ENCODE data around the gene ELOVL5. TPM values are rescaled to one million over a fixed set of nuclear protein-coding genes. Genes with fewer than 3 reads are reported as not detected.

The ELOVL5 gene
- total RNA-seq, 3 donors from 2014 or later (not counting 1 experiment from before 2014, with no cell fraction given): 72.1 to 99.5 (median 73.7) TPM

- Mint-ChIP-seq H3K36me3 (no peaks in the 10 kb centered on the region), H3K9me3 (peaks cover 0 to 3% of the 10 kb centered on the region in 2 donors), H3K27ac (no peak overlapping the region), H3K4me3 (no peak overlapping the region), H3K4me1 (peaks cover 0 to 20% of the 10 kb centered on the region in 2 donors), H3K27me3 (ENCODE audit: low read depth in 2 of 2) (no peaks in the 10 kb centered on the region)
- Histone ChIP-seq H3K36me3 (ENCODE audit: control insufficient read depth, insufficient read depth, low read length) (no peaks in the 10 kb centered on the region), H3K4me1 (ENCODE audit: control insufficient read depth, insufficient read depth, low read length) (peaks cover 38% of the 10 kb centered on the region), H3K9me3 (ENCODE audit: control insufficient read depth, insufficient read depth, low read length) (no peaks in the 10 kb centered on the region), H3K27ac (ENCODE audit: low read length) (peak overlapping the region; percentile 62), H3K4me3 (ENCODE audit: low read length) (no peak overlapping the region), H3K27me3 (ENCODE audit: control insufficient read depth, insufficient read depth, low read length) (no peaks in the 10 kb centered on the region)
- TF ChIP-seq CTCF (IDR thresholded peaks at IDR 0.05): no peak
- 74% methylated on average over 2 of the region's 2 CpGs for WGBS (ENCODE audit: insufficient coverage)
- peak in 1 of 2 donors; percentile 49 for DNase-seq
- ATAC-seq: no peak
- intact Hi-C loops (cut with micrococcal nuclease): no loop called here
Measured at GRCh38 chr6:53240761-53241160, 108.0 kb downstream of the ELOVL5 start.

- no peaks in the 10 kb centered on the region for H3K36me3 Mint-ChIP-seq
- 98% methylated on average over 3 of the region's 3 CpGs for WGBS (ENCODE audit: insufficient coverage)
Measured at GRCh38 chr6:53240139-53240538, 108.6 kb downstream of the ELOVL5 start.

GRCh38 chr6:53239526-53239925 lies 109.2 kb downstream of the ELOVL5 start:
- peaks cover 28% of the 10 kb centered on the region for H3K4me1 ChIP-seq (ENCODE audit: control insufficient read depth, insufficient read depth, low read length)
- WGBS (ENCODE audit: insufficient coverage): 83% methylated on average over 3 of the region's 3 CpGs
- H3K9me3 Mint-ChIP-seq: peaks cover 0 to 3% of the 10 kb centered on the region in 2 donors
- H3K36me3 ChIP-seq (ENCODE audit: control insufficient read depth, insufficient read depth, low read length): no peaks in the 10 kb centered on the region
- H3K4me3 Mint-ChIP-seq: no peak overlapping the region
- TF ChIP-seq CTCF (IDR thresholded peaks at IDR 0.05): no peak
- H3K4me1 Mint-ChIP-seq: peaks cover 0 to 11% of the 10 kb centered on the region in 2 donors
- H3K9me3 ChIP-seq (ENCODE audit: control insufficient read depth, insufficient read depth, low read length): no peaks in the 10 kb centered on the region
- DNase-seq (no peak), ATAC-seq (no peak)
- no peaks in the 10 kb centered on the region for H3K36me3 Mint-ChIP-seq
- intact Hi-C loops (cut with micrococcal nuclease): no loop called here
- H3K27me3 Mint-ChIP-seq (ENCODE audit: low read depth in 2 of 2): no peaks in the 10 kb centered on the region
- no peak overlapping the region for H3K27ac Mint-ChIP-seq
- no peaks in the 10 kb centered on the region for H3K27me3 ChIP-seq (ENCODE audit: control insufficient read depth, insufficient read depth, low read length)
- no peak overlapping the region for H3K4me3 ChIP-seq (ENCODE audit: low read length)
- no peak overlapping the region for H3K27ac ChIP-seq (ENCODE audit: low read length)

More at GRCh38 chr6:53240139-53240538, 108.6 kb downstream of the ELOVL5 start:
- intact Hi-C loops (cut with micrococcal nuclease): no loop called here
- H3K9me3 ChIP-seq (ENCODE audit: control insufficient read depth, insufficient read depth, low read length): no peaks in the 10 kb centered on the region
- H3K4me3 ChIP-seq (ENCODE audit: low read length): no peak overlapping the region
- H3K27me3 Mint-ChIP-seq (ENCODE audit: low read depth in 2 of 2): no peaks in the 10 kb centered on the region
- H3K27ac ChIP-seq (ENCODE audit: low read length): peak overlapping the region; percentile 60
- peaks cover 0 to 3% of the 10 kb centered on the region in 2 donors for H3K9me3 Mint-ChIP-seq
- H3K4me1 ChIP-seq (ENCODE audit: control insufficient read depth, insufficient read depth, low read length): peaks cover 32% of the 10 kb centered on the region
- no peaks in the 10 kb centered on the region for H3K27me3 ChIP-seq (ENCODE audit: control insufficient read depth, insufficient read depth, low read length)
- no peak for DNase-seq
- H3K27ac Mint-ChIP-seq: no peak overlapping the region
- peaks cover 0 to 14% of the 10 kb centered on the region in 2 donors for H3K4me1 Mint-ChIP-seq
- no peak overlapping the region for H3K4me3 Mint-ChIP-seq
- no peak for TF ChIP-seq CTCF (IDR thresholded peaks at IDR 0.05)
- H3K36me3 ChIP-seq (ENCODE audit: control insufficient read depth, insufficient read depth, low read length): no peaks in the 10 kb centered on the region
- ATAC-seq: no peak

GRCh38 chr6:53238311-53238710 lies 110.4 kb downstream of the ELOVL5 start:
- Histone ChIP-seq H3K9me3 (ENCODE audit: control insufficient read depth, insufficient read depth, low read length) (no peaks in the 10 kb centered on the region), H3K27ac (ENCODE audit: low read length) (no peak overlapping the region), H3K36me3 (ENCODE audit: control insufficient read depth, insufficient read depth, low read length) (no peaks in the 10 kb centered on the region), H3K27me3 (ENCODE audit: control insufficient read depth, insufficient read depth, low read length) (no peaks in the 10 kb centered on the region), H3K4me3 (ENCODE audit: low read length) (no peak overlapping the region), H3K4me1 (ENCODE audit: control insufficient read depth, insufficient read depth, low read length) (peaks cover 17% of the 10 kb centered on the region)
- DNase-seq (no peak), ATAC-seq (no peak)
- no peaks in the 10 kb centered on the region for H3K36me3 Mint-ChIP-seq
- no peak overlapping the region for H3K27ac Mint-ChIP-seq
- H3K4me3 Mint-ChIP-seq: no peak overlapping the region
- H3K9me3 Mint-ChIP-seq: peaks cover 0 to 3% of the 10 kb centered on the region in 2 donors
- no peak for TF ChIP-seq CTCF (IDR thresholded peaks at IDR 0.05)
- intact Hi-C loops (cut with micrococcal nuclease): no loop called here
- H3K4me1 Mint-ChIP-seq: peaks cover 0 to 11% of the 10 kb centered on the region in 2 donors
- H3K27me3 Mint-ChIP-seq (ENCODE audit: low read depth in 2 of 2): no peaks in the 10 kb centered on the region
- WGBS (ENCODE audit: insufficient coverage): 95% methylated on average over 3 of the region's 3 CpGs
